ENCODE data around the gene MAPK8IP3. TPM values are rescaled to one million over a fixed set of nuclear protein-coding genes. Genes with fewer than 3 reads are reported as not detected.

MAPK8IP3 gene
- total and polyA plus RNA-seq, 9 of the 15 experiments (the other 6 are each of a cell fraction or from before 2014, with no cell fraction given) = 0.17 to 58.7 (median 16.7) TPM

DNA sequence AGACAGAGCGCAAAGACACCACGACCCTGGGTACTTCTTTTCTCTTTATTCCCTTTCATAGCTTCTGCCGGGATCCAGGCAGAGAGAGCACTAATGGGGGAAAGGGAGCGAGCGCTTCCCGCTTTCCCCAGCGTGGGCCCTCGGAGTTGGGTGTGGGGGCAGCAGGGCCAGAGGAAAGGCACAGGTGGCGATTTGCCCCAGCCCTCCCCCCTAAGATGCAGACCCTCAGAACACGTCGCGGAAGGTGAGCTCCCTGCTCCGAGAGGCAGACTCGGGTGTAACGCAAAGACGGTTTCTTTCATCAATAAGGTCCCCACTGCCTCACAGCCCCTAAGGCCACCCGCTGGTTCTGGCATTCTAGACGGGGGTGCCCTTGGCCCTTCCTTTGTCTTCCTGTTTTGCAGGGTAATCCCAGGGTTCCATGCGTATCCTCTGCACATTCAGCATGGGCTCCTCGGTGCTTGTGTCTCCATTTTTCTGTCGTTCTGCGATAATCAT is 65.9 kb downstream of the MAPK8IP3 start (continued):
- TF ChIP-seq E2F4 (CRISPR knock-in tag; IDR thresholded peaks at IDR 0.05; ENCODE audit: low read depth) (no peak), SPI1 (IDR thresholded peaks at IDR 0.05; ENCODE audit: borderline replicate concordance, low read depth, low read length) (0 out of 2 replicates have a peak, but pooled peaks have one; percentile 14), SREBF2 (CRISPR knock-in tag; IDR thresholded peaks at IDR 0.05) (no peak), ETV5 (CRISPR knock-in tag; IDR thresholded peaks at IDR 0.05; ENCODE audit: low read depth) (no peak), ZNF79 (CRISPR knock-in tag; IDR thresholded peaks at IDR 0.05; ENCODE audit: low read depth) (no peak), KAT2B (IDR thresholded peaks at IDR 0.05; ENCODE audit: low read depth, low read length) (no peak), RBM14 (IDR thresholded peaks at IDR 0.05; ENCODE audit: borderline replicate concordance, insufficient read depth, low read depth, low read length) (no peak), SAP30 (IDR thresholded peaks at IDR 0.05; ENCODE audit: borderline replicate concordance, insufficient read depth, low read depth, low read length, poor library complexity, severe bottlenecking) (peak; percentile 35), BRCA1 (IDR thresholded peaks at IDR 0.05) (no peak), BRCA1 (CRISPR knock-in tag; IDR thresholded peaks at IDR 0.05) (0 out of 2 replicates have a peak, but pooled peaks have one; percentile 22), ELF2 (CRISPR knock-in tag; IDR thresholded peaks at IDR 0.05) (no peak), TBL1XR1 (IDR thresholded peaks at IDR 0.05; ENCODE audit: low read length in 2 of 2) (no peak), PHF20 (IDR thresholded peaks at IDR 0.05; ENCODE audit: partially characterized antibody) (peak; percentile 7), STAT5A (IDR thresholded peaks at IDR 0.05; ENCODE audit: borderline replicate concordance, low read length) (no peak), XRCC4 (IDR thresholded peaks at IDR 0.05; ENCODE audit: extremely low read depth, insufficient read depth, insufficient read length) (no peak), SNRNP70 (optimal IDR thresholded peaks at IDR 0.05; ENCODE audit: low read depth, low read length) (no peak), BRD4 (IDR thresholded peaks at IDR 0.05) (no peak), ZNF133 (CRISPR knock-in tag; IDR thresholded peaks at IDR 0.05) (no peak), NFRKB (IDR thresholded peaks at IDR 0.05; ENCODE audit: low read depth) (no peak), SMARCB1 (IDR thresholded peaks at IDR 0.05; ENCODE audit: insufficient read length, low read depth) (no peak), ZEB2 (IDR thresholded peaks at IDR 0.05) (no peak), ZNF57 (CRISPR knock-in tag; IDR thresholded peaks at IDR 0.05) (no peak), RREB1 (CRISPR knock-in tag; IDR thresholded peaks at IDR 0.05) (no peak)
- TF ChIP-seq, protein P1, sequence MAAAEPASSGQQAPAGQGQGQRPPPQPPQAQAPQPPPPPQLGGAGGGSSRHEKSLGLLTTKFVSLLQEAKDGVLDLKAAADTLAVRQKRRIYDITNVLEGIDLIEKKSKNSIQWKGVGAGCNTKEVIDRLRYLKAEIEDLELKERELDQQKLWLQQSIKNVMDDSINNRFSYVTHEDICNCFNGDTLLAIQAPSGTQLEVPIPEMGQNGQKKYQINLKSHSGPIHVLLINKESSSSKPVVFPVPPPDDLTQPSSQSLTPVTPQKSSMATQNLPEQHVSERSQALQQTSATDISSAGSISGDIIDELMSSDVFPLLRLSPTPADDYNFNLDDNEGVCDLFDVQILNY (CRISPR knock-in tag; IDR thresholded peaks at IDR 0.05) = no peak
